ENCODE data around the gene MORN1.

DNA sequence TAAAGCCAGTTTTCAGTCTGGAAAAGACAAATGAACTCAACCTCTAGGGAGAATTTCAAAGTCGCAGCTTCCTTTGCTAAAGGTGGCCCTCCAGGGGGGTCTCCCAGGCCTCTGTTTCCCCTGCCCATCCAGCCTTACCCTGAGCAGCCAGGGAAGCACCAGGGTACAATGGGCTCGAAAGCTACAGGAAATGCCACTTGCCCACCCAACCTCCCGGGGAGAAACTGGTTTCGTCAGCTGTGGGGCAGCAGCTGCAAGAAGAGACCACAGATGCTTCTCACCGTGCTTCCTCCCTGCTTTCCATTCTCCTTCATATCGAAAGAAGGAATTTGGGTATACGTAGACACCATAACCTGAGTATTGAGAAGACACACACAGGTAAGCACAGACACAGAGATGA is 1.7 kb downstream of the MORN1 start:
- TF ChIP-seq, protein P1, sequence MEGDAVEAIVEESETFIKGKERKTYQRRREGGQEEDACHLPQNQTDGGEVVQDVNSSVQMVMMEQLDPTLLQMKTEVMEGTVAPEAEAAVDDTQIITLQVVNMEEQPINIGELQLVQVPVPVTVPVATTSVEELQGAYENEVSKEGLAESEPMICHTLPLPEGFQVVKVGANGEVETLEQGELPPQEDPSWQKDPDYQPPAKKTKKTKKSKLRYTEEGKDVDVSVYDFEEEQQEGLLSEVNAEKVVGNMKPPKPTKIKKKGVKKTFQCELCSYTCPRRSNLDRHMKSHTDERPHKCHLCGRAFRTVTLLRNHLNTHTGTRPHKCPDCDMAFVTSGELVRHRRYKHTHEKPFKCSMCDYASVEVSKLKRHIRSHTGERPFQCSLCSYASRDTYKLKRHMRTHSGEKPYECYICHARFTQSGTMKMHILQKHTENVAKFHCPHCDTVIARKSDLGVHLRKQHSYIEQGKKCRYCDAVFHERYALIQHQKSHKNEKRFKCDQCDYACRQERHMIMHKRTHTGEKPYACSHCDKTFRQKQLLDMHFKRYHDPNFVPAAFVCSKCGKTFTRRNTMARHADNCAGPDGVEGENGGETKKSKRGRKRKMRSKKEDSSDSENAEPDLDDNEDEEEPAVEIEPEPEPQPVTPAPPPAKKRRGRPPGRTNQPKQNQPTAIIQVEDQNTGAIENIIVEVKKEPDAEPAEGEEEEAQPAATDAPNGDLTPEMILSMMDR (IDR thresholded peaks at IDR 0.05; ENCODE audit: low read length), result no peak
- no peak for TF ChIP-seq EZH2 (IDR thresholded peaks at IDR 0.05; ENCODE audit: borderline replicate concordance, low read length)

Data from OCI-LY1 (cell line).